IPS DF 6.9 (cell line): ENCODE measurements around the gene TRIM67.
"Not testable (repeated sequence)": the region's sequence is repeated elsewhere in the genome, so short reads cannot be mapped to it uniquely, and the experiment has no call there.

Source experiments
- DNase-seq: peaks from one replicate; pipeline ENCODE4 v3.0.0-alpha.2; 2013; ENCODE audit warnings: low read depth, low spot score
- H3K27ac ChIP-seq: one replicate; pipeline ENCODE4 v1.5.1; 2013; ENCODE audit warnings: low read length, control low read depth
- H3K27me3 ChIP-seq: 2 replicates; pipeline ENCODE4 v1.6.1; 2013; ENCODE audit warnings: mild to moderate bottlenecking, low read length; ENCODE audit not compliant: control insufficient read depth, insufficient read depth
- H3K36me3 ChIP-seq: 2 replicates; pipeline ENCODE4 v1.6.1; 2013; ENCODE audit warnings: low read length; ENCODE audit not compliant: control insufficient read depth, insufficient read depth
- H3K4me1 ChIP-seq: 2 replicates; pipeline ENCODE4 v1.6.1; 2013; ENCODE audit warnings: low read length; ENCODE audit not compliant: control insufficient read depth, insufficient read depth
- H3K4me3 ChIP-seq: 2 replicates; pipeline ENCODE4 v1.5.1; 2013; ENCODE audit warnings: mild to moderate bottlenecking, low read length
- H3K9me3 ChIP-seq: 2 replicates; pipeline ENCODE4 v1.6.1; 2013; ENCODE audit warnings: low read length, inconsistent platforms; ENCODE audit not compliant: control insufficient read depth, insufficient read depth
- WGBS: extraction: QIAGEN DNeasy Blood & Tissue Kit; methylation state at CpG from one replicate; pipeline ENCODE4 v1.1.7; 2013; ENCODE audit warnings: mixed read lengths, missing lambda C conversion rate; ENCODE audit not compliant: insufficient read length, insufficient coverage; 5-methylcytosine and 5-hydroxymethylcytosine counted together

Gene TRIM67

GRCh38 chr1:231132591-231132990 lies 29.3 kb upstream of the TRIM67 start:
- DNase-seq, H3K27me3 ChIP-seq, H3K27ac ChIP-seq, H3K4me3 ChIP-seq, H3K4me1 ChIP-seq, H3K9me3 ChIP-seq, H3K36me3 ChIP-seq: not testable (repeated sequence)
- no CpG with 5 or more reads among the region's 8 CpGs for WGBS

DNA sequence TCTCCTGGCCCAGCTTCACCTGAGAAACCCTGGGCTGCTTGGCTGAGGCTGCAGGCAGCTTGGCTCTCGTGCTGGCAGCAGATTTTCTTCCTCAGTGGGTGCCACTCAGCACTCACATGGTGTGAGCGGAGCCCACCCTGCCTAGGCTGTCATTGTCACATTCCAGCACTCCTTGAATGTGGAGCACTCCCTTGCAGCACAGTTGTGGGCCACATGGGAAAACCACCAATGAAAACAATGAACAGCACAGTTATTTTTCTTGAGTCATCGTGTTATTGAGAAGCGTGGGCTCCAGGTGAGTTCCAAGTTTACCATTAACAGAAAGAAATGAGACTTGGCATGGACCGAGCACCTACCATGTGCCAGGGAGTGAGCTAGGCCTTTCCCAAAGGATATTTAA lies 27.2 kb upstream of the TRIM67 start:
- DNase-seq: no peak
- no peaks in the 10 kb centered on the region for H3K9me3 ChIP-seq
- no peaks in the 10 kb centered on the region for H3K36me3 ChIP-seq
- H3K27ac ChIP-seq: no peak overlapping the region
- no peaks in the 10 kb centered on the region for H3K4me1 ChIP-seq
- no CpG with 5 or more reads among the region's 5 CpGs for WGBS
- H3K27me3 ChIP-seq: no peaks in the 10 kb centered on the region
- H3K4me3 ChIP-seq: no peak overlapping the region

GRCh38 chr1:231138236-231138635 lies 23.6 kb upstream of the TRIM67 start:
- WGBS: no CpG with 5 or more reads among the region's 1 CpG
- Histone ChIP-seq H3K4me1 (no peaks in the 10 kb centered on the region), H3K9me3 (no peaks in the 10 kb centered on the region), H3K27ac (no peak overlapping the region), H3K4me3 (no peak overlapping the region), H3K27me3 (no peaks in the 10 kb centered on the region), H3K36me3 (no peaks in the 10 kb centered on the region)
- no peak for DNase-seq

DNA sequence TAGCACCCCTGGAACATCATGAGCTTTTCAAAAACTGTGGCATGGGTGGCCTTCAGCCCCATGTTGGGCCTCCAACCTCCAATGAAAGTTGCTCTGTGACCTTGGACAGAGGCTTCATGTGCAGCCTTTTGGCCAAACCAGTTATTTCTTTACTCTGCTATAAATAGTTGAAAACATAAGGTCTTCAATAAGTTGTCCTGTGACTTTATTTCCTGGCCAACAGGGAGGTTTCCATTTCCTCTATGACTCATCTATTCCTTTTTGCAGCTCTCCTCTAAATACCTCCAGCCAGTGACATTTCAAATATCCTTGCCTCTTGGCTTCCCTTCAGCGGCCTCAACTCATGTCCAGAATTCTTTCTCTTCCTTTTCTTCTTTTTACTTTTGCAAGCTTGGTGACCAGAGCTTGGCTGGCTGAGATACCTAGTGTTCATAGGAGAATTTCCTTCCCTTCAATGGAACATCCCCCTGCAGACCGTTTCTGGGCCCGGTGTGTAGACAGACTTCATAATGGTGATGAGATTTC lies 22.7 kb upstream of the TRIM67 start:
- no peak for DNase-seq
- Histone ChIP-seq H3K4me1 (no peaks in the 10 kb centered on the region), H3K27ac (no peak overlapping the region)

GRCh38 chr1:231139659-231140654 lies 21.9 kb upstream of the TRIM67 start:
- Histone ChIP-seq H3K9me3 (no peaks in the 10 kb centered on the region), H3K27ac (no peak overlapping the region), H3K4me1 (no peaks in the 10 kb centered on the region), H3K36me3 (no peaks in the 10 kb centered on the region), H3K4me3 (no peak overlapping the region), H3K27me3 (no peaks in the 10 kb centered on the region)
- no peak for DNase-seq
- WGBS: no CpG with 5 or more reads among the region's 8 CpGs

More for the DNA sequence above, 22.7 kb upstream of the TRIM67 start:
- Histone ChIP-seq H3K27me3 (no peaks in the 10 kb centered on the region), H3K9me3 (no peaks in the 10 kb centered on the region), H3K4me3 (no peak overlapping the region), H3K36me3 (no peaks in the 10 kb centered on the region)
- no CpG with 5 or more reads among the region's 3 CpGs for WGBS

GRCh38 chr1:231144416-231145193 lies 17.3 kb upstream of the TRIM67 start:
- Histone ChIP-seq H3K4me3 (no peak overlapping the region), H3K27ac (no peak overlapping the region), H3K4me1 (no peaks in the 10 kb centered on the region), H3K27me3 (no peaks in the 10 kb centered on the region), H3K36me3 (no peaks in the 10 kb centered on the region), H3K9me3 (no peaks in the 10 kb centered on the region)
- DNase-seq: no peak
- no CpG with 5 or more reads among the region's 7 CpGs for WGBS

GRCh38 chr1:231147896-231148295 lies 14.0 kb upstream of the TRIM67 start:
- Histone ChIP-seq H3K9me3 (peaks cover 4% of the 10 kb centered on the region; the same call in 1 of the 2 replicates), H3K36me3 (no peaks in the 10 kb centered on the region), H3K27me3 (no peaks in the 10 kb centered on the region), H3K27ac (no peak overlapping the region), H3K4me3 (no peak overlapping the region), H3K4me1 (no peaks in the 10 kb centered on the region)
- WGBS: no CpG with 5 or more reads among the region's 3 CpGs
- DNase-seq: no peak

DNA sequence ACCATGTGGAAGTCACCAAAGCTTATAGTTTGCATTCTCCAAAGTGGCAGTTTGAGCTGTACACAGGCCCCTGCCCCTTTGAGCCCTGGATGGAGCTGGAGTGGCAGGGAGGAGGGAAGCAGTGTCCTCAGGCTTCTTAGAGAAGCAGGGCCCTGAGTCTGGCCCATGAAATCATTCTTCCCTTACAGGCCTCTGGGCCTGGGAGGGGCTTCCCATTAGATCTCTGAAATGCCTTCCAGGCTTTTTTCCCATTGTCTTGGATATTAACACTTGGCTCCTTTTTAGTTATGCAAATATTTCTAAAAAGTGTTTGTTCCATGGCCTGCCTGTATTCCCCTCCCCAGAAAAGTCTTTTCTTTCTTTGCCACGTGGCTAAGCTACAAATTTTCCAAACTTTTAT lies 10.0 kb upstream of the TRIM67 start:
- no CpG with 5 or more reads among the region's 1 CpG for WGBS
- Histone ChIP-seq H3K9me3 (peaks cover 4% of the 10 kb centered on the region; the same call in 1 of the 2 replicates), H3K4me3 (no peak overlapping the region), H3K4me1 (no peaks in the 10 kb centered on the region), H3K27me3 (no peaks in the 10 kb centered on the region; the same call in 1 of the 2 replicates), H3K27ac (no peak overlapping the region), H3K36me3 (no peaks in the 10 kb centered on the region)
- no peak for DNase-seq

- no peak for DNase-seq
- H3K27ac ChIP-seq: no peak overlapping the region
These were observed 8.1 kb upstream of the TRIM67 start for GRCh38 chr1:231153726-231154125.

GRCh38 chr1:231155808-231156207 lies 6.0 kb upstream of the TRIM67 start:
- Histone ChIP-seq H3K9me3 (peaks cover 4% of the 10 kb centered on the region; the same call in 1 of the 2 replicates), H3K27me3 (peaks cover 14% of the 10 kb centered on the region), H3K27ac (no peak overlapping the region), H3K36me3 (no peaks in the 10 kb centered on the region), H3K4me3 (no peak overlapping the region), H3K4me1 (no peaks in the 10 kb centered on the region)
- WGBS: 80% methylated on average over 1 of the region's 1 CpG
- DNase-seq: no peak

More at GRCh38 chr1:231153726-231154125, 8.1 kb upstream of the TRIM67 start:
- Histone ChIP-seq H3K9me3 (peaks cover 4% of the 10 kb centered on the region; the same call in 1 of the 2 replicates), H3K4me3 (no peak overlapping the region), H3K27me3 (no peaks in the 10 kb centered on the region; the same call in 1 of the 2 replicates), H3K4me1 (no peaks in the 10 kb centered on the region), H3K36me3 (no peaks in the 10 kb centered on the region)
- no CpG with 5 or more reads among the region's 2 CpGs for WGBS
